ENCODE results near the gene HPSE.

Gene HPSE

GRCh38 chr4:83334425-83335241, at the start of gene HPSE:
Gene HPSE (minus strand): TSS chr4:83334848. CDS start chr4:83334782, 66 bp downstream.
- peak; percentile 67 for DNase-seq

GRCh38 chr4:83382850-83383249, 48.2 kb upstream of the HPSE start:
- no peak for DNase-seq

- DNase-seq = no peak
Measured at GRCh38 chr4:83381173-83381572, 46.5 kb upstream of the HPSE start.

- DNase-seq = no peak
Measured at GRCh38 chr4:83378419-83378818, 43.8 kb upstream of the HPSE start.

GRCh38 chr4:83372931-83373330, 38.3 kb upstream of the HPSE start:
- DNase-seq = no peak

DNA sequence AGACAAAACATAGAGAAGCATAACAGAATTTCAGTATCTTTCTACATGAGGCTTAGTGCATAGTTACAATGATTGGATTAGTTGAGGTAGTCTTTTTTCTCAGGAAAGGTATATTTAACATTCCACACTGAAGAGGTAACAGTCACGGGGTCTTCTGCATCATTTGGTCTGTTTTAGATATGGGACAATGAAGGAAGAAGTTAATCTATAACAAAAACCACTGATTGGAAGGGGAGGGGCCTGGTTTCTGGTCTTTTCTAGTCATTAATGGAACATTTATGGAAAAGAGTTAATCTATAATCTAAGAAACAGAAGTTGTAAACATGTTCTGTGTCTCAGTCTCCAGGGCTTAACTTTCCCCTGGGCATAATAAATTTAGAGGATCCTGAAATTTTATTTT, 37.3 kb upstream of the HPSE start:
- no peak for DNase-seq

GRCh38 chr4:83371235-83371634, 36.6 kb upstream of the HPSE start:
- DNase-seq = no peak

- DNase-seq = no peak
Measured at GRCh38 chr4:83370640-83370906, 35.9 kb upstream of the HPSE start.

DNA sequence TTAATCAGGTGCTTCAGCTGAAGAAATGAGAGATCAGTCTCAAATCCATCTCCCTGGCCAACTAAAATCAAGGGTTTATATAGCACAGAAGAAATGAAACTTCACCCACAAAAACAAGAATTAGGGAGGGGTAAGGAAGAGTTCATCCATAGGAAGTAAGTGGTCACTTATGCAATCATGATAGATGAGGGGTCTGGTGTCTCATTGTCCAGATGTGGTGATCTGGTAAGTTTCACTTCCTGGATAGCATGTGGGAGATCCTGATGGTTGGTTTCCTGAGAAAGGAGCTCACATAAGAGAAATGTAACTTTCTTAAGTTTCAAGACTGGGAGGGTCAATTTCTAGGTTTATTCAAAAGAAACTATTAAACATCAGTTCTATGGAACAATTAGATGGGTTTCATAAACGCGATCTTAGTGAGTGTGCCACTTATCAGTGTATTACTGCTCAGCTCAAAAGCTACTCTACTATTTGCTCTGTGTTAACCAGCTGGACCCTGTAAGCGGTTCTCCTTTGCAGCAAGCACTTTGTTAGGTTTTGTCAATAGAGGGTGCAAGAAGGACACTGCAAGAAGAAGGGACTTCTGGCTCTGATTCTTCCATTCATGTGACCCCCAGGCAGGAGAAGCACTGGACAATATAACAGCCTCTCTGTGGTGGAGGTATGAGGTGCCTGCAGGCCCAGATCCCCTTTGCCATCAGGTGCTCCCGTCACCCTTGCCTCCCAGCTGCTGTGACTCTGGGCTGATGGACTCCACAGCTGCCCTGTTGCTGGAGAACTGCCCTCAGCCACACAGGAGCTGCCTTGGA, 35.4 kb upstream of the HPSE start:
- no peak for DNase-seq

DNA sequence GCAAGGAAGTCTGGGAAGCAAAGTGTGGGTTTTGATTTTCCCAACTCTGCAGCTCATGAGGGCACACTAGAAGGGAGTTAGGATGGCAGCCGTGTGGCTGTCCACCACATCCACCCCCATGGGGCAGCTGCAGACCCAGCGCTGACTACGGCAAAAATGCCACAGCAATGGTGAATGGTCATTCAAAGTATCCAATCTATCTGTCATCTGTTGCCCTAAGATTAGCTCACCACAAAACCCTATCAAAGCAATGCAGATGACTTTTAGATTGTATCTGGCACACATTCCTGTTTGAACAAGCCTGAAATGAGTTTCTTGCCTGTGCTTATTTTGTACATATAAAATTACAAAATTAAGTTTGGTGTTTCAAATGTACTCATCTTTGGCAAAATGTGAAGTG, 29.7 kb upstream of the HPSE start:
- DNase-seq = no peak

DNA sequence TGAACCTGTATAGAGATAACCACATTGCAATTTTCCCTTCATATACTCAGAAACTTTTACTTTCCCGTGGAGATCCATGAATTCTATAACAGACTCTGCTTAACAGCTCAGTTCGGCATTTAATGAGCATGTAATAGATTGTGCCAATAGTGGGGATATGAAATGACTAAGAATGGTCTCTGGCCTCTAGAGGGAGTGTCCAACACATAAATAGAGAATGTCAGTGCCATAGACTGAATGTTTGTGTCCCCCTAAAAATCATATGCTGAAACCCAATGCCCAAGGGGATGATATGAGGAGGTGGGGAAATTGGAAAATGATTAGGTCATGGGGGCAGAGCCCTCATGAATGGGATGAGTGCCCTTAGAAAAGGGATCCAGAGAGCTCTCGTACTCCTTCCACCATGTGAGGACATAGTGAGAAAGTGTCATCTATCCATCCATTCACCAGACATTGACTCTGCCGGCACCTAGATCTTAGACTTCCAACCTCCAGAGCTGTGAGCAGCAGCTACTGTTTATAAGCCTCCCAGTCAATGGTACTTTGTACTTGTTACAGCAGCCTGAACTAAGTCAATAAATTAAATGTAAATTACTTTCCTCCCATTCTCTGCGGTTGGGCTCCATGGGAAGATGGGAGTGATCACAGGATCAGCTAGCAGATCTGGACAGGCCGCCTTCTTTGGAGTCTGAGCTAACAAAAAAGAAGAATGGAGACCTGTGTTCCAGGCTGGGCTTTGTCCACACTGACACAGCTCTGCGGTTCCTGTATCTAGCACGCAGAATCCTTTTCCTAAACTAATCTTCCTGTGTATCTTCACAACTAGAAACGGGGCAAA, 28.1 kb upstream of the HPSE start:
- no peak for DNase-seq

DNA sequence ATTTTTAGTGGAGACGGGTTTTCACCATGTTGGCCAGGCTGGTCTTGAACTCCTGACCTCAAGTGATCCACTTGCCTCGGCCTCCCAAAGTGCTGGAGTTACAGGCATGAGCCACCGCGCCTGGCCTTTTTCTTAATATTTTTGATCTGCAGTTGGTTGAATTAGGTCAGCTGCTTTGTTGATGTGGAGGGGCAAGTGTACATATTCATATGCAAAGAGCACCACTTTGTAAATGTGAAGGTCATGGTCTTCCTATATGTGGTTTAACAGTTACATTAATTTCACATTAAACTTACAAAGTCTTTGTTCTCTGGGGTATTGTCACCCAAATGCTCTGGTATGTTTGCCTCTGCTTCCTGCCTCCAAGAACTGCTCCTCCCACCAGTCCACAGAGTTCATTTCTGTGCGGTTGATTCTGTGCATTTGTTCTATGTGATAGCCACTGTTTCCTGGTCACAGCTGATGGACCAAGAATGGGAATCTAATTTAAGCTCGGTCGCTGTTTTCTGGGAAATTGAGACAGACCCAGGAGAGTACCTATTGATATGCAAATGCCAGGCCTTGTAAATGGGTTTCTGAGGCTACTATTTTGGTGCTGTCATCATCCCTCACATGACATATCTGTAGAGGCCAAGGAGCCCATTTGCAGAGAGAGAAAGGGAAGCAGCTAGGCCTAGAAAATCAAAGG, 26.9 kb upstream of the HPSE start:
- no peak for DNase-seq

DNA sequence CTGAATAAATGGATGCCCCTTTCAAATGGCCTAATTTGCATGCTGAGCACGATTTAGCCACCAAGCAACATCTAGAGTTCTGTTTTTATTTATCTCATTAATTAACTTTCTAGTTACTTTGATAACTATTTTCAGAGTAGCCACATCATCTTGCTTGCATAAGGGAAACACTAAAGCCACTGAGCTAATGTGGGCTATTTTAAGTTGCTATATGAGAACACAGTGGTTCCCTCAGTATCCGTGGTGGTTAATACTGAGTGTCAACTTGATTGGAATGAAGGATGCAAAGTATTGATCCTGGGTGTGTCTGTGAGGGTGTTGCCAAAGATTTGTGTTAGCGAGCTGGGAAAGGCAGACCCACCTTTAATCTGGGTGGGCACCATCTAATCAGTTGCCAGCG, 25.4 kb upstream of the HPSE start:
- DNase-seq = no peak

GRCh38 chr4:83358410-83358809, 23.8 kb upstream of the HPSE start:
- DNase-seq = no peak

DNA sequence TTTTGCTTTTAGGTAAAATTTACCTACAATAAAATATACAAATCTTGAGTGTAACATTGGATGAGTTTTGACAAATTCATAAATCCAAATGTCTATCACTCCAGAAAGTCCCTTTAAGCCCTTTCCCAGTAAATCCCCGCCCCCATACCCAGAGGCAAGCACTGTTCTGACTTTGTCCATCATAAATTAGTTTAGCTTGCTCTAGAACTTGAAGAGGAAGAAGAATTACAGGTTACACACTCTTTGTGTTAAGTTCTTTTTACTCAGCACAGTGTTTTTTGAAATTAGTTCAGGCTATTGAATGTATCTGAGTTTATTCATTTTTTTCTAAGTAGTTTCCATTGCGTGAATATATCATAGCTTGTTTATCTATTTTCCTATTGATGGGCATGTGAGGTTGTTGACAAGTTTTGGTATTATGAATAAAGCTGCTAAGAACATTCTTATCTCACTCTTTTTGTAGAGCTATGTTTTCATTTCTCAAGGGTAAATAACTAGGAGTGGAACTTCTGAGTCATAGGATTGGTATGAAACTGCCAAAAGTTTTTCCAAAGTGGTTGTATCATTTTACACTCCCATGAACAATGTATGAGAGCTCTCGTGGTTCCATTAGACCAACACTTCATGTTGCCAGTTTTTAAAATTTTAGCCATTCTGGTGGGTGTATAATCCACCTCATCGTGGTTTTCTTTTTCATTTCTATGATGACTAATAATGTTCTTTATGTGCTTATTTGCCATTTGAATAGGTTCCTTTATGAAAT, 22.4 kb upstream of the HPSE start:
- DNase-seq = no peak

DNA sequence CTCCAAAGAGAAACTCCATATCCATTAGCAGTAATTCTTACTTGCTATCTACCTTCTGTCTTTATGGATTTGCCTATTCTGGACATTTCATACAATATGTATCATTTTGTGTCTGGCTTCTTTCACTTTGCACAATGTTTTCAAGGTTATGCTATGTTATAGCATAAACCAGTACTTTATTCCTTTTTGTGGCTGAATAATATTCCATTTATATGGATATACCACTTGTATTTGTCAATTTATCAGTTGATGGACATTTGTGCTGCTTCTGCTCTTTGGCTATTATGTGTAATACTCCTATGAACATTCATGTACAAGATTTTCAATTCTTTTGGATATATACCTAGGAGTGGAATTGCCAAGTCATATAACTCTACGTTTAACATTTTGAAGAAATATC, 18.9 kb upstream of the HPSE start:
- no peak for DNase-seq

- DNase-seq = no peak
Measured at GRCh38 chr4:83348074-83348473, 13.4 kb upstream of the HPSE start.

- DNase-seq = no peak
Measured at GRCh38 chr4:83342476-83342875, 7.8 kb upstream of the HPSE start.

GRCh38 chr4:83340692-83341343, 6.2 kb upstream of the HPSE start:
- peak; percentile 16 for DNase-seq

DNA sequence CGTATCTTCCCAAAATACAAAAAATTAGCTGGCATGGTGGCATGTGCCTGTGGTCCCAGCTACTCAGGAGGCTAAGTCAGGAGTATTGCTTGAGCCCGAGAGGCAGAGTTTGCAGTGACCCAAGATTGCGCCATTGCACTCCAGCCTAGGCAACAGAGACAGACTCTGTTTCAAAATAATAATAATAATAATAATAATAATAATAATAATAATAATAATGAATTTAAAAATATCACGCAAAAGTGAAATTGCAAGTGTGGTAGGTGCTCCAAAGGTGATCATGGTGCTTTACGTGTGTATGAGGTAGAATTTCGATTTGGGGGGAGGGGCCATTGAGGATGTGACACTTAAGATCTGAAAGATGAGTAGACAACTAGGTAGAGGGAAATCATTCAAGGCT, 4.9 kb upstream of the HPSE start:
- no peak for DNase-seq

DNA sequence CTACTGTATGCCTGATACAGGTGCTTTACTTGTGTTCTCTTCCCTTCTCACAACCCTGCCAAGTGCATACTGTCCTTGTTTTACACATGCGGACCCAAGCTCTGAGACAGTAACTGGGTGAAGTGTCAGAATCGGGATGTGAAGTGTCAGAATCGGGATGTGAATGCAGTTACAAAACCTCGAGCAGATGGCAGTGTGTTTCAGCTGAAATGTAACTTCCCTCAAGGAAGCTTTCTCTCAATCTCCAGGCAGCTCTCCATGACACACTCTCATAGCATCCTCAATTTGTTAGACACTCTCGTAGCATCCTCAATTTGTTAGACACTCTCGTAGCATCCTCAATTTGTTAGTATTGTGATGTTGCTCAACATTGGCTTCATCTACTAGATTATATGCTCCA, 1.1 kb upstream of the HPSE start:
- DNase-seq = no peak

GRCh38 chr4:83331956-83332355, 2.7 kb downstream of the HPSE start:
- no peak for DNase-seq
